SK-N-MC (cell line): ENCODE measurements around the gene RGS1.
A peak's percentile ranks its signal among the peaks of the same experiment; 100 is the strongest.

Source experiments
- DNase-seq: peaks from one replicate; pipeline ENCODE4 v3.0.0-alpha.2; 2011; ENCODE audit warnings: low read depth, low spot score
- H3K27ac ChIP-seq: fragments of 200-600 bp; sonication (generic); 2 replicates; pipeline ENCODE4 v1.5.1; 2016; ENCODE audit warnings: mixed run types
- H3K36me3 ChIP-seq: fragments of 200-600 bp; sonication (generic); 2 replicates; pipeline ENCODE4 v1.6.1; 2017; ENCODE audit warnings: antibody characterized with exemption, low read length, mixed read lengths; ENCODE audit not compliant: insufficient read depth
- H3K4me3 ChIP-seq: fragments of 200-600 bp; sonication (generic); 2 replicates; pipeline ENCODE4 v1.5.1; 2016
- H3K9ac ChIP-seq: fragments of 200-600 bp; sonication (generic); 2 replicates; pipeline ENCODE4 v1.8.0; 2017; ENCODE audit warnings: mixed run types, mixed read lengths; ENCODE audit not compliant: insufficient read length
- H3K9me3 ChIP-seq: fragments of 200-600 bp; sonication (generic); 2 replicates; pipeline ENCODE4 v1.6.1; 2017; ENCODE audit warnings: low read depth, mild to moderate bottlenecking, antibody characterized with exemption, low read length, moderate library complexity, mixed read lengths
- EZH2 ChIP-seq: fragments of 200-600 bp; sonication (generic); IDR thresholded peaks from one replicate; pipeline ENCODE4 v1.6.1; 2017; ENCODE audit warnings: antibody characterized with exemption
- FOXP2 ChIP-seq: optimal IDR thresholded peaks from 2 replicates; pipeline ENCODE3; 2011; ENCODE audit warnings: mild to moderate bottlenecking, moderate library complexity; ENCODE audit not compliant: insufficient read depth; ENCODE audit errors: extremely low read length, control extremely low read depth
- POLR2AphosphoS5 ChIP-seq: IDR thresholded peaks from 2 replicates; pipeline ENCODE4 v1.6.1; 2012; ENCODE audit warnings: mild to moderate bottlenecking, low read depth, low read length, borderline replicate concordance

Gene RGS1

GRCh38 chr1:192561301-192561700, 14.3 kb upstream of the RGS1 start:
- no peak overlapping the region for H3K9ac ChIP-seq
- H3K27ac ChIP-seq: no peak overlapping the region
- no peaks in the 10 kb centered on the region for H3K9me3 ChIP-seq
- no peak for DNase-seq
- no peak overlapping the region for H3K4me3 ChIP-seq
- TF ChIP-seq EZH2 (no peak), POLR2AphosphoS5 (no peak), FOXP2 (no peak)
- no peaks in the 10 kb centered on the region for H3K36me3 ChIP-seq

- H3K36me3 ChIP-seq: no peaks in the 10 kb centered on the region
- no peak for DNase-seq
- no peak for TF ChIP-seq EZH2
- no peak for TF ChIP-seq POLR2AphosphoS5
- H3K9me3 ChIP-seq: no peaks in the 10 kb centered on the region
- H3K4me3 ChIP-seq: no peak overlapping the region
- H3K27ac ChIP-seq: no peak overlapping the region
- H3K9ac ChIP-seq: no peak overlapping the region
These were observed 12.4 kb upstream of the RGS1 start for GRCh38 chr1:192563129-192563528.

GRCh38 chr1:192564099-192564498, 11.5 kb upstream of the RGS1 start:
- TF ChIP-seq FOXP2: no peak
- no peak for TF ChIP-seq POLR2AphosphoS5
- no peak for TF ChIP-seq EZH2
- Histone ChIP-seq H3K27ac (no peak overlapping the region), H3K9me3 (no peaks in the 10 kb centered on the region), H3K9ac (no peak overlapping the region), H3K36me3 (no peaks in the 10 kb centered on the region), H3K4me3 (no peak overlapping the region)
- no peak for DNase-seq

- H3K36me3 ChIP-seq: no peaks in the 10 kb centered on the region
- no peak overlapping the region for H3K4me3 ChIP-seq
- TF ChIP-seq POLR2AphosphoS5: no peak
- no peak for TF ChIP-seq FOXP2
- TF ChIP-seq EZH2: no peak
- DNase-seq: no peak
- no peak overlapping the region for H3K27ac ChIP-seq
- H3K9me3 ChIP-seq: no peaks in the 10 kb centered on the region
- no peak overlapping the region for H3K9ac ChIP-seq
These were observed 9.6 kb upstream of the RGS1 start for GRCh38 chr1:192565946-192566345.

- H3K9ac ChIP-seq: no peak overlapping the region
- DNase-seq: no peak
These were observed 8.9 kb upstream of the RGS1 start for GRCh38 chr1:192566657-192567056.

GRCh38 chr1:192568063-192568462, 7.5 kb upstream of the RGS1 start:
- Histone ChIP-seq H3K36me3 (no peaks in the 10 kb centered on the region), H3K9me3 (no peaks in the 10 kb centered on the region), H3K4me3 (no peak overlapping the region), H3K27ac (no peak overlapping the region), H3K9ac (no peak overlapping the region)
- TF ChIP-seq EZH2: no peak
- DNase-seq: no peak

More at GRCh38 chr1:192566657-192567056, 8.9 kb upstream of the RGS1 start:
- Histone ChIP-seq H3K9me3 (no peaks in the 10 kb centered on the region), H3K36me3 (no peaks in the 10 kb centered on the region), H3K4me3 (no peak overlapping the region), H3K27ac (no peak overlapping the region)
- TF ChIP-seq POLR2AphosphoS5 (no peak), FOXP2 (no peak), EZH2 (no peak)

- no peak for DNase-seq
- Histone ChIP-seq H3K27ac (0 out of 2 replicates have a peak overlapping the region, but pooled peaks have one; percentile 56), H3K9me3 (no peaks in the 10 kb centered on the region), H3K4me3 (no peak overlapping the region), H3K36me3 (no peaks in the 10 kb centered on the region), H3K9ac (no peak overlapping the region)
- TF ChIP-seq EZH2 (no peak), FOXP2 (no peak), POLR2AphosphoS5 (no peak)
These were observed 3.9 kb upstream of the RGS1 start for GRCh38 chr1:192571668-192572067.

GRCh38 chr1:192573499-192573898, 2.1 kb upstream of the RGS1 start:
- Histone ChIP-seq H3K9me3 (no peaks in the 10 kb centered on the region), H3K4me3 (no peak overlapping the region), H3K27ac (no peak overlapping the region), H3K36me3 (no peaks in the 10 kb centered on the region), H3K9ac (no peak overlapping the region)
- TF ChIP-seq POLR2AphosphoS5 (no peak), FOXP2 (no peak), EZH2 (no peak)
- no peak for DNase-seq

GRCh38 chr1:192574073-192574472, 1.5 kb upstream of the RGS1 start:
- H3K27ac ChIP-seq: no peak overlapping the region
- no peaks in the 10 kb centered on the region for H3K36me3 ChIP-seq
- H3K9me3 ChIP-seq: no peaks in the 10 kb centered on the region
- no peak for TF ChIP-seq FOXP2
- no peak for TF ChIP-seq POLR2AphosphoS5
- no peak for TF ChIP-seq EZH2
- no peak overlapping the region for H3K9ac ChIP-seq
- H3K4me3 ChIP-seq: no peak overlapping the region
- DNase-seq: no peak
